Neural progenitor cell (in vitro differentiated cells): ENCODE data around the gene RGS7. TPM values are rescaled to one million over a fixed set of nuclear protein-coding genes. Genes with fewer than 3 reads are reported as not detected.

Experiments
- DNase-seq: peaks from one replicate; pipeline ENCODE4 v3.0.0-alpha.2; 2016; ENCODE audit warnings: low spot score
- H2AFZ ChIP-seq: fragments of 200-600 bp; sonication (generic); replicated peaks from 2 replicates; pipeline ENCODE4 v1.6.1; 2016; ENCODE audit warnings: antibody characterized with exemption
- H3F3A ChIP-seq: fragments of 200-600 bp; sonication (generic); 2 replicates; pipeline ENCODE4 v1.6.1; 2016; ENCODE audit warnings: antibody characterized with exemption, low read depth
- H3K27ac ChIP-seq: fragments of 200-600 bp; sonication (generic); 2 replicates; pipeline ENCODE4 v1.5.1; 2016; ENCODE audit warnings: mild to moderate bottlenecking
- H3K27me3 ChIP-seq: fragments of 200-600 bp; sonication (generic); 2 replicates; pipeline ENCODE4 v1.6.1; 2016; ENCODE audit warnings: mild to moderate bottlenecking, moderate library complexity
- H3K36me3 ChIP-seq: fragments of 200-600 bp; sonication (generic); 2 replicates; pipeline ENCODE4 v1.5.1; 2016
- H3K4me1 ChIP-seq: fragments of 200-600 bp; sonication (generic); 2 replicates; pipeline ENCODE4 v1.6.1; 2016; ENCODE audit warnings: mixed run types
- H3K4me2 ChIP-seq: fragments of 200-600 bp; sonication (generic); 2 replicates; pipeline ENCODE4 v1.6.1; 2016
- H3K4me3 ChIP-seq: fragments of 200-600 bp; sonication (generic); 2 replicates; pipeline ENCODE4 v1.5.1; 2016
- H3K79me2 ChIP-seq: fragments of 200-600 bp; sonication (generic); 2 replicates; pipeline ENCODE4 v1.6.1; 2016; ENCODE audit warnings: low read depth
- H3K9ac ChIP-seq: fragments of 200-600 bp; sonication (generic); 2 replicates; pipeline ENCODE4 v1.6.1; 2016
- H3K9me3 ChIP-seq: fragments of 200-600 bp; sonication (generic); 2 replicates; pipeline ENCODE4 v1.5.1; 2016; ENCODE audit warnings: low read depth
- H4K20me1 ChIP-seq: fragments of 200-600 bp; sonication (generic); 2 replicates; pipeline ENCODE4 v1.6.1; 2016; ENCODE audit warnings: low read depth
- H3K27ac Mint-ChIP-seq: 3 replicates; pipeline ENCODE4 v1.8.0; 2021; ENCODE audit warnings: mixed read lengths
- H3K27me3 Mint-ChIP-seq: 2 replicates; pipeline ENCODE4 v1.8.0; 2022; ENCODE audit warnings: low read depth, mild to moderate bottlenecking, inconsistent platforms, moderate library complexity, mixed read lengths; ENCODE audit not compliant: insufficient read depth
- H3K36me3 Mint-ChIP-seq: 3 replicates; pipeline ENCODE4 v1.8.0; 2021; ENCODE audit warnings: mixed read lengths
- H3K4me1 Mint-ChIP-seq: 3 replicates; pipeline ENCODE4 v1.8.0; 2021; ENCODE audit warnings: mixed read lengths
- H3K4me3 Mint-ChIP-seq: 3 replicates; pipeline ENCODE4 v1.8.0; 2021; ENCODE audit warnings: mild to moderate bottlenecking, moderate library complexity, mixed read lengths
- H3K9me3 Mint-ChIP-seq: 3 replicates; pipeline ENCODE4 v1.8.0; 2020; ENCODE audit warnings: mixed read lengths
- CTCF ChIP-seq: fragments of 200-600 bp; sonication (generic); IDR thresholded peaks from 2 replicates; pipeline ENCODE4 v1.5.1; 2017; ENCODE audit warnings: antibody characterized with exemption, mild to moderate bottlenecking
- EZH2 ChIP-seq: fragments of 200-600 bp; sonication (generic); IDR thresholded peaks from 2 replicates; pipeline ENCODE4 v1.6.1; 2017; ENCODE audit warnings: antibody characterized with exemption, mild to moderate bottlenecking, moderate library complexity
- EZH2phosphoT487 ChIP-seq: fragments of 200-600 bp; sonication (generic); IDR thresholded peaks from 2 replicates; pipeline ENCODE4 v1.6.1; 2017; ENCODE audit warnings: antibody characterized with exemption
- total RNA-seq: library from RNA; depleted of rRNA; stranded (reverse); fragments of >200 nt; gene quantifications from 2 replicates; pipeline ENCODE4 v1.2.3, GENCODE V29; 2015; ENCODE audit warnings: low replicate concordance

The RGS7 gene
- total RNA-seq, 1 donor from 2014 or later, result not detected

GRCh38 chr1:240941701-240942370, 415.2 kb downstream of the RGS7 start:
- no peak overlapping the region for H3K4me3 Mint-ChIP-seq
- TF ChIP-seq EZH2 (no peak), CTCF (no peak), EZH2phosphoT487 (no peak)
- Histone ChIP-seq H2AFZ (no peak overlapping the region), H3K4me2 (no peak overlapping the region), H3K9ac (no peak overlapping the region), H3K36me3 (no peaks in the 10 kb centered on the region), H3K9me3 (no peaks in the 10 kb centered on the region), H3K27me3 (no peaks in the 10 kb centered on the region), H3K4me3 (no peak overlapping the region), H3K4me1 (no peaks in the 10 kb centered on the region), H4K20me1 (no peaks in the 10 kb centered on the region), H3K27ac (no peak overlapping the region), H3F3A (no peaks in the 10 kb centered on the region), H3K79me2 (no peaks in the 10 kb centered on the region)
- H3K27ac Mint-ChIP-seq, result no peak overlapping the region
- no peak for DNase-seq
- peaks cover 9% of the 10 kb centered on the region for H3K9me3 Mint-ChIP-seq
- peaks cover 2% of the 10 kb centered on the region for H3K27me3 Mint-ChIP-seq
- H3K36me3 Mint-ChIP-seq, result no peaks in the 10 kb centered on the region
- no peaks in the 10 kb centered on the region for H3K4me1 Mint-ChIP-seq

- H3K36me3 ChIP-seq, result peaks cover 4% of the 10 kb centered on the region
- peak overlapping the region; percentile 77 for H2AFZ ChIP-seq
- Mint-ChIP-seq H3K27me3 (no peaks in the 10 kb centered on the region), H3K4me3 (no peak overlapping the region), H3K27ac (no peak overlapping the region), H3K36me3 (no peaks in the 10 kb centered on the region), H3K4me1 (peaks cover 4% of the 10 kb centered on the region), H3K9me3 (peaks cover 18% of the 10 kb centered on the region)
- H3K4me1 ChIP-seq, result peaks cover 3% of the 10 kb centered on the region
- no peaks in the 10 kb centered on the region for H3K9me3 ChIP-seq
- TF ChIP-seq EZH2 (no peak), EZH2phosphoT487 (no peak), CTCF (no peak)
- H3K27me3 ChIP-seq, result no peaks in the 10 kb centered on the region
- no peak overlapping the region for H3K9ac ChIP-seq
- no peaks in the 10 kb centered on the region for H3K79me2 ChIP-seq
- DNase-seq, result peak; percentile 23
- H3K4me3 ChIP-seq, result no peak overlapping the region
- no peaks in the 10 kb centered on the region for H4K20me1 ChIP-seq
- no peaks in the 10 kb centered on the region for H3F3A ChIP-seq
- no peak overlapping the region for H3K4me2 ChIP-seq
- peak overlapping the region; percentile 60 for H3K27ac ChIP-seq
These were observed 419.9 kb downstream of the RGS7 start for GRCh38 chr1:240936911-240937668.

- no peak for DNase-seq
- Histone ChIP-seq H3K9me3 (no peaks in the 10 kb centered on the region), H3K4me3 (no peak overlapping the region), H3K4me2 (no peak overlapping the region), H3K36me3 (peaks cover 4% of the 10 kb centered on the region), H2AFZ (no peak overlapping the region), H3F3A (no peaks in the 10 kb centered on the region), H4K20me1 (no peaks in the 10 kb centered on the region), H3K9ac (no peak overlapping the region), H3K79me2 (no peaks in the 10 kb centered on the region), H3K4me1 (peaks cover 3% of the 10 kb centered on the region), H3K27me3 (no peaks in the 10 kb centered on the region), H3K27ac (no peak overlapping the region)
- no peaks in the 10 kb centered on the region for H3K27me3 Mint-ChIP-seq
- peaks cover 4% of the 10 kb centered on the region for H3K4me1 Mint-ChIP-seq
- no peak overlapping the region for H3K27ac Mint-ChIP-seq
- no peak for TF ChIP-seq CTCF
- no peak for TF ChIP-seq EZH2
- no peak for TF ChIP-seq EZH2phosphoT487
- no peak overlapping the region for H3K4me3 Mint-ChIP-seq
- H3K36me3 Mint-ChIP-seq, result no peaks in the 10 kb centered on the region
- peaks cover 18% of the 10 kb centered on the region for H3K9me3 Mint-ChIP-seq
These were observed 421.1 kb downstream of the RGS7 start for GRCh38 chr1:240935920-240936319.
